GM12874 (cell line): ENCODE data around the gene ALDH1A1.

Experiments
- TF ChIP-seq, protein P1 (sequence below): IDR thresholded peaks from 2 replicates; pipeline ENCODE4 v1.5.1; 2011; ENCODE audit warnings: low read depth, mild to moderate bottlenecking, control low read depth, low read length, moderate library complexity; ENCODE audit not compliant: insufficient read depth

The ALDH1A1 gene

DNA sequence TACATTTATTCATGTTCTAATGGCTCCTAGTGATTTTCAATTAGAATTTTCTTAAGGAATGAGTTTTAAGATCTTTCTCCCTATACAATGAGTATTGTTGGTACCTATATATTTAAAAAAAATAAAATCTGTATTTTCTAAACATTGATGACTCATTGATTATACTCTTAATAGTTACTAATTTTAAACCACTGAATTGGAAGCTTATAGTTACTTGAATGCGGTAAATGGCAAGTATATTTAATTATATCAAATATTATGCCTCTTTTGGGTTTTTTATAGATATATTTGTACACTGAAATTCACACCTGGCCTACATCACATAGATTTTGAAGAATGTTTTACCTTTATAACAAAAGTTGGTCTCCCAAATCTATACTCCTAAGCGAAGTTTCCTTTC, 38.9 kb upstream of the ALDH1A1 start:
- TF ChIP-seq, protein P1, sequence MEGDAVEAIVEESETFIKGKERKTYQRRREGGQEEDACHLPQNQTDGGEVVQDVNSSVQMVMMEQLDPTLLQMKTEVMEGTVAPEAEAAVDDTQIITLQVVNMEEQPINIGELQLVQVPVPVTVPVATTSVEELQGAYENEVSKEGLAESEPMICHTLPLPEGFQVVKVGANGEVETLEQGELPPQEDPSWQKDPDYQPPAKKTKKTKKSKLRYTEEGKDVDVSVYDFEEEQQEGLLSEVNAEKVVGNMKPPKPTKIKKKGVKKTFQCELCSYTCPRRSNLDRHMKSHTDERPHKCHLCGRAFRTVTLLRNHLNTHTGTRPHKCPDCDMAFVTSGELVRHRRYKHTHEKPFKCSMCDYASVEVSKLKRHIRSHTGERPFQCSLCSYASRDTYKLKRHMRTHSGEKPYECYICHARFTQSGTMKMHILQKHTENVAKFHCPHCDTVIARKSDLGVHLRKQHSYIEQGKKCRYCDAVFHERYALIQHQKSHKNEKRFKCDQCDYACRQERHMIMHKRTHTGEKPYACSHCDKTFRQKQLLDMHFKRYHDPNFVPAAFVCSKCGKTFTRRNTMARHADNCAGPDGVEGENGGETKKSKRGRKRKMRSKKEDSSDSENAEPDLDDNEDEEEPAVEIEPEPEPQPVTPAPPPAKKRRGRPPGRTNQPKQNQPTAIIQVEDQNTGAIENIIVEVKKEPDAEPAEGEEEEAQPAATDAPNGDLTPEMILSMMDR: no peak

DNA sequence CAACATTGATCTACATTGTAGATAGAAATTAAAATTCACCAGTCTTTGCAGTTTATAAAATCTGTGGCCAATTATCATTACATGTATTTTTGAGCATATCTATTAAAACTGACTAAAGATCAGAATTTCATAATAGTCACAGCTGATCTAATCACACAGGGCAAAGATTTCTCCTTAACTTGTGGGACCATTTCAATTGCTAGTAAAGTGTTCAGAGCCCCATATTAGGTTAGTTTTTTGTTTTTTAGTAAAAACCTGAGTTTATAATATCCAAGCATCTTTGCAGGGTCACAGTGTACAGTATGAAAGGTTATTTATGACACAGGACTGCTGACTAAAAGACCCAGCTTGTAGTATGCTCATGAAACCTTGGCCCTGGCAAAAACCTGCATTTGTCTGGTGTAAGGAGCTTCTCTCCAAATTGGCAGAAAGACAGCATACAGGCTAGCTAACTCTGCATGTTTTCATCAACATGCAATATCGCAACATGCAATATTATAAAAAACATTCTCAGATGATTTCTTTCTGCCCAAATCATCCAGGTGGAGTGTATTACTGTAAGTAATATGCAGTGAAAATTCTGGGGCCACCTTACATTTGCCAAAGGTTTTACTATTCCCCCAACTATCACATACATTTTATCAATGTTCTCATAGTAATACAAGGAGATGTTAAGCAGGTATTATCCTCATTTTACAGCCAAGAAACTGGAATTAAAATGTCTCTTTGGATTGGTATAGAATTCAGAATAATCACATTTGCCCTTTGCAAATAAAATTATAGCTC, 37.7 kb upstream of the ALDH1A1 start:
- TF ChIP-seq, protein P1: no peak

DNA sequence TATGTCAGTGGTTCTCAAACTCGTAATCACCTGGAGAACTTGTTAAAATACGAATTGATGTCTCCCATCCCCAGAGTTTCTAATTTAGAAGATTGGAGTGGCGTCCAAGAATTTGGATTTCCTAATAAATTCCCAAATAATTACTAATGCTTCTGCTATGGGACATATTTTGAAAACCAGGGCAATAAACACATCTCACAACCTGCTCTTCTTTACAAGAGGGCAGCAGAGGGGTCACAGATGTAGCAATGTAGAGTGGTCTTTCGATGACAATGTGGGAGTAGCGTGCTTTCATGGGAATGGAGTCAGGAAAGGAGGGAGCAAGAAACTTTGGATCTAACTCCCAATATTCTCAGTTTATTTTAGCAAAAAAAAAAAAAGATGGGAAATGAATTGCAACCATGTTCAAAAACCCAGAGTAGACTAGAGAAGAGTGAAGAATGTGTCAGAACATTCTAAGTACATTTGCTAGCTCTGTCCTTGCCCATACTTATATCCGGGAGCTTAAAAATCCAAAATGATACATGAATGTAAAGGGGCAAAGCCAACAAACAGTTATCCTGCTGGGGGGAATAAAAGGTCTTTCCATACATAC, 33.8 kb upstream of the ALDH1A1 start:
- TF ChIP-seq, protein P1: no peak

DNA sequence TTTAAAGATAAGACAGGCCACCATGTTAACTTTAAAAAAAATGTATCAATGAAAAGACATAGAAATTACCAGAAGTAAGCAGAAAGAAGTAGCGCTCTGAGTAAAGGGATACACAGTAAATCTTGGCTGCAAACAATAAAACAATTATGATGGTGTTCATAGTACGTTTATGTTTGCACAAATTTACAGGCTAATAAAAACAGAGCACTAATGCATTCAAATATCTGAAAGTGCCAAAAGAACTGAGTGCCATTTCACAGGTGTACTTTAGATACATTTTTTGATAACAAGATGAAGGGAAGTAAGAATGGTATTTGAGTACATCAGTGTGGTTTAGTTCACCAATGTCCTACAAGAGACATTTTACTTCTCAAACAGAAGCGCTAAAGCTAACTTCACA, 32.9 kb upstream of the ALDH1A1 start:
- TF ChIP-seq, protein P1: no peak

DNA sequence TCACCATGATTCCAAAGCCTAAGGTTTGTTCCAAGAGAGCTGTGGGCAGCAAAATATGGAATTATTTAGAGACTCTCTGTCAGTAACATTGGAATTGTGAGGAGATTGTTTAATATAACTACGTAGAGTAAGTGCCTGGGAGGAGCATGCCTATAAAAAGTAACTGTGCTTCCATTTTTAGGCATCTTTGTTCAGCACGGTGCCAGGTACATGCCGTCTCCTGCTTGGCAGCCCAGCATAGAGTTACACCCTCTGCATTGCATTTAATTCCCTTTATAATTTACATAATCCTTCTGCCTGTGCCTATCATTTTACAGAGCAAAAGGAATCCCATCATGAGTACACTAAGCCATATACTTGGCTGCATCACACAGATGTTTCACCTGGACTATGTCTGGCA, 32.1 kb upstream of the ALDH1A1 start:
- TF ChIP-seq, protein P1: no peak

DNA sequence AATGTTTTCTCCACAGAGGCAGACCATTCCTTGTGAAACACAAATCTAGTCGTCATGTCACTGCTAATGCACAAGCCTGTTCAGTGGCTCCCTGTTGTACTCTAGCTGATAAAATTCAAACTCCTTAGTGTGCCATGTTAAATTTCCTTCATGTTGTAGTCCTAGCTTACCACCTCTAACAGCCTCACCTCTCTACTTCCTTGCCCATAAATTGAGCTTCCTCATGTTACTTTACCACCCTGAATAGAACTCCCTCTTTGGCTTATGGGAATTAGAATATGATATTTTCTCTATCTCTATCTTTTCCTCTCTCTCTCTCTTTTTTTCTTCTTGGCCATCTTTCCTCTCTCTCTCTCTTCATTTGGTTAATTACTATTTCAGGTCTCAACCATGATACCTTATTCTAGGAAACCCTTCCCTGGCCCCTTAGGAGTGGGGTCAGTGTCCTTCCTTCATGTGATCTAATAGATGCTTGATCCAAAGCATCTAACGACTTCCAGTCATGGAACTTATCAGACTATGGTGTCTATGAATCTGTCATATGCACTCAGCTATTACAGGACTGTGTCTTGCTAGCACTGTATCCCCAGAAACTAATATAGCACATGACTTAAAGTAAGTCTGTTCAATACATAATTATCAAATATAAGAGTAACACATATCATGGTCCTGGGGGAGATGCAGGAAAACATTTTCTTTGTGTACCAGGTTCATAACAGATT, 31.5 kb upstream of the ALDH1A1 start:
- TF ChIP-seq, protein P1: no peak

DNA sequence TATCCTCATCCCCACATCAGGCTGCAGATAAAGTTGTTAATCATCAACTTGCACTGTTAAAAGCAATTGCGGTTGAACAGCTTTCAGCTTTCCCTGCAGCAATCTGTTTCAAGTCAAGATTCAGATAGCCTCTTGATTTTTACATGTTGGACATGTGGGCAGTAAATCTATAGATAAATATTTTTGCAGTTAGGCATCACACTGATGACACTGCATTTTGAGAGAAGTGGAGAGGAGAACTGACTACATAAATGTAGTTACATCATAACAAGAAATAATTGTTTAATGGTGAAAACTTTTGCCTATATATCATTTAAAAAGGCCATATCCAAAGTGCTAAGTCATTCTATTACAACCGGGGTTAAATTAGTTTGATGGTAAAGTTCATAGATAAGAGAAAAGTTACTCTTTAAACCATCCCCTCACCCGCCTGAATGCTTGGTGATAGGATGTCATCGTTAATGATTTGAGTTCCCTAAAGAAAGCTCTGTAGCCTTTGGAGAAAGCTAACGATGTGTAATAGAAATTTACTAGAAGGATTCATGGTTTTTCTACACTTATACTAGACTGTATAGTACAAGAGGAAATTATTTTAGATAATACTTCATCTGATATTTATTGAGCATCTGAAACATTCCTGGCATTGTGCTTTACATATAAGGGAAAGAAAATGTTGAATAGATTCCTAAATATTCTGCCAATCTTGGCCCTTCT, 30.8 kb upstream of the ALDH1A1 start:
- TF ChIP-seq, protein P1: no peak
